Central memory CD4-positive, alpha-beta T cell (primary cell): ENCODE data around the gene PARD3.

Source experiments
- DNase-seq: peaks from one replicate; pipeline ENCODE4 v3.0.0; 2022

Gene PARD3

DNA sequence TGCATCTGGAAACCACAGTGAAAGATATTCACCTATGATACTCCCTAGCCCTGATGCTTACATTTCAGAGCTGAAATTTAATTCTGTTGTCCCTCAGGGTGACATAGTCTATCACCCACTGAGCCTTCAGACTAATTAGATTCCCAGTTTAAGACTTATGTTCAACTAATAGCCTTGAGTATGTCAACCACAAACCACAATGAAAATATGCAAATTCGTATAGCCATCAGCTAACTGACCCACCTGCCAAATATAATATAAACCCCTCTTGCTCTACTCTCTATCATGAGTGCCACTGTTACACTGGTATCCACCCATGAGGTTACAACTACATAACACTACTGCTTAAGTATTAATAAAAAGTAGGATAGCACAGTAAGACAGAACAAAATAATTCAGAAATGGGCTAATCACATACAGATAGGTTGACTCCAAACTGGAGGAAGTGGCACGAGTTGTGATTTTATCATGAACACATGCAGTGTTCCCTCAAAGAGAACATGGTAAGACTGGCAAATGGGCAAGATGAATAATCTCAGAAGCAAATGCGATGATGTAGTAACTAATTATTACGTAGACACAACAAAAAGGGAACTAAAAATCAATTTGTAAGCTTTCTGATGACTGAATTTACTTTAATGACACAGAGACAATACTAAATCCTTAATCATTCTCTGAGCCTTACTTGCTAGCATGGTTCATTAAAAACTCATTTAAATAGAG, 290.6 kb downstream of the PARD3 start:
- no peak for DNase-seq

DNA sequence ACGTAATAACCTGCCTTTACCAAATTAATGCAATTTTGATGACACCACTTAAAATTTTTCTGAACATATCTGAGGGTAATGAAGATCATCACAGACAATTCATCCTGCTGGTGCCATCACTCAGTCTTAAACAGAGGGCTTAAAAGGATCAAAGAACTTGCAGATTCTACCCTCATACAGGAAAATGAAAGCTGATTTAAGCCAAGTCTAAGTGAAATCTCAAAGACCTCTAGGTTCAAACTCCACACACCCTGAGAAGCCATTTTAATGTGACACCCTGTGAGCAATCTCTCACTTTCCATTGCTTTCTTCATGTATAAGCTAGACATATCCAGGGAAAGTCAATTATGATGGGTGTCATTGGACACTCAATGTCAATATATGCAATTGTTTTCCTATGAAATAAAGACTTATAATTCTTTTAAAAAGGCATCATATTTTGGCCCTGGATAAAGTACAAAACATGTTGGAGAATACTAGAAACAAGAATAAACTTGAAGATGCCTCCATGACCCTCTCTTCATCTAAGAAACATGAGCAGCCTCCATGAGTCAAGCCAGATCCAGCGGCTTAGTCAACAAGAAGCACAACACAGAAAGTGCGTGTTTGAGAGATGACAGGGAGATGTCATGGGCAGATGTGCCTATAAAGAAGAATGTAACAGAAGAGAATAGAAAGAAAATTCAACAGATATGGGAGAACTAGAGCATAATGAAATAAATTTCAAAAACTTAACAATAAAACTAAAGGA, 291.9 kb downstream of the PARD3 start:
- DNase-seq = no peak

- no peak for DNase-seq
Observed at GRCh38 chr10:34522546-34522945, 292.6 kb downstream of the PARD3 start.

DNA sequence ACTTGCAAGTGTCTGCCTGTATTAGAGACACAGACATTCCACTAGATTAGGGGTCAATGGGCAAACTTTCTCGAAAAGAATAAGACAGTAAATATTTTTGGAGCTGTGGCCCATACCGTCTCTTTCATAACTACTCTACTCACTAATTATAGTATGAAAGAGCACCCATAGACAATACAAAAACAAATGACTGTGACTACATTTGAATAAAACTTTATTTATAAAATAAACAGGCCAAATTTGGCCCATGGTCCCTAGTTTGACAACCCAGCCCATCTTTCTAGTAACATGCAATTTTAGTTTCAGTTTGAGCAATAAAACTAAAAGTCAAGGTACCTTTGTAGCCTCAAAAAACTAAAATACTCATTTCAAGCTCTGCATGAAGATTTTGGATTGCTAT, 294.6 kb downstream of the PARD3 start:
- DNase-seq = no peak

GRCh38 chr10:34520084-34520483, 295.0 kb downstream of the PARD3 start:
- DNase-seq = no peak

DNA sequence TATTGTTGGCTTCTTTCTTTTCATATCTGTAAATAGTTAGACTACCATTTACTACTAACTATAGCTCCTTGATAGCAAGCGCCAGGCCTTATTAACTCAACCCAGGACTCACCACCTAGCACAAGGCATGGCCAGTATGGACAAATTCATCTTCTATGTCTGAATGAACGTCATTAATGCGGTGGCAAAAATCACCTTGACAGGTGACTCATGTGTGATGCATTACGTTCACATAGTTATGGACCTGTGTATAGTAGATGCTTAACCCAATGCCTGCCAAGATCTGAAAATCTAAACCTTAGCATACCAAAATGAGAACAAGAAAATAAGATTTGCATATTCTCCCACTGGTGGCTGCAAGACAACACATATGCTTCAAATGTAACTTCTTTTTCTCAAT, 300.8 kb downstream of the PARD3 start:
- DNase-seq = no peak

DNA sequence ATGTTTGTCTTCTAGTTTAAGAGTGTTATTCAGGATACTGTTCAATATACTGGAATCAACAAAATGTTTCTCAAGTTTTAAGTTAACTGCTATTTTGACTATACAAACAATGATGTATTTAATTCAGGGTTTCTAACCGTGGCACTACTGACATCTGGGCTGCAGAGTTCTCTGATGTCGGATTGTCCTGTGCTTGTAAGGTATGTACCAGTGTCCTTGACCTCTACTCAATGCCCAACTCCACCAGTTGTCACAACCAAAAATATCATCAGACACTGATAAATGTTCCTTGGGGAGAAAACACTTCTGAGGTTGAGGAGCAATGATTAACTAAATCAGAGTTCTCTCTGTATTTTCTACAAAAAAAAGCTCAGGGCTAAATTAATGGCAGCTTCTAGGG, 301.5 kb downstream of the PARD3 start:
- no peak for DNase-seq

DNA sequence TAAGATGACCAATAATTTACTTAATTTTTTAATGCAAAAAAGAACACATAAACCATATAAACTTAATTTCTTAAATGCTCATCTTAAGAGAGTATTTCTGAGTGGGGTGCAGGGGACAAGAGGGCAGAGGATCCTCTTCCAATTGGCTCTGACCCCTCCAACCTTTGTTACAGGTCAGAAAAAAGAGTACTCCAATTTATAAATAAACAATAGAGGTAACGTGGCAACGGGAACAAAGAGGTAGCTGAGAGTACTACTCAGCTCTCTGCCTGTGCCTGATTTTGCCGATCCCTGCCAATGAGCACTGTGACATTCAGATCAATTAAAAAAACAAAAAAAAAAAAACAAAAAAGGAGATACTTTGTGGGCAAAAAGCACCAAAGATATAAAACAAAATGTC, 307.9 kb downstream of the PARD3 start:
- DNase-seq = no peak

GRCh38 chr10:34506786-34507185, 308.3 kb downstream of the PARD3 start:
- no peak for DNase-seq

DNA sequence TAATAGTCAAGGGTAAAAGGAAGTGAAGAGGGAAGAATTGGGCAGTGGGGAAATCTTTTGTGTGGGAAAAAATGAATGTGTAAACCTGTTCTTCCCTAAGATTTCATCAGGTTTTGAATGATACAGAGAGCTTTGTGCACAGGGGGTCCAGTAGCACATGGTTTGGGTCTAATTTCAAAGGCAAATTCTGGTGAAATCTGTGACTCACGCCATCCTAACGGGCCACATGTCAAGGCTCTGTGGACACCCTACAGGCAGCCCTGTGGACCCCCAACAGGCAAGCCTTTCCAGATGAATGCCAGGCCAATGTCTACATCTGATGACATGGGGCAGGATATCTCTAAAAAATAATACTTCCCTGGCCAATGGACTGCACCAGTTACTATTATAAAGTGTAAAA, 309.8 kb downstream of the PARD3 start:
- no peak for DNase-seq

GRCh38 chr10:34504534-34504933, 310.6 kb downstream of the PARD3 start:
- DNase-seq = no peak

DNA sequence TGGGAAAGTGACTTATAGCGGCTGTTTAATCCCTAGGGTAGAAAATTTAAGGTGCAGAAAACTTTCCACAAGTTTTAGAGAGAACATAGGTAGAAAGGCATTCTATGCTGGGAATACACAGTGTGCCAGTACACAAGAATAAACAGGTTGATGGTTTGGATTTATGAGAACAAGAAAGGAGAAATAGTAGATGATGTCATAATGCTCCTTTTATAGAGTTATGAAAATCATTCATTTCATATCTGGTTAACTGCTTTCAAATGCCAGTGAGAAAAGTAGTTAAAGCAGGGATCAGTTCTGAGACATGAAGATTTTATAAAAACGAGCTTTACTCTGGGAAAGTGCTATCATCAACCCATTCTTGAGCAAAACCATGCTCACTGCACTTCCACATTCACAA, 311.4 kb downstream of the PARD3 start:
- DNase-seq = no peak

DNA sequence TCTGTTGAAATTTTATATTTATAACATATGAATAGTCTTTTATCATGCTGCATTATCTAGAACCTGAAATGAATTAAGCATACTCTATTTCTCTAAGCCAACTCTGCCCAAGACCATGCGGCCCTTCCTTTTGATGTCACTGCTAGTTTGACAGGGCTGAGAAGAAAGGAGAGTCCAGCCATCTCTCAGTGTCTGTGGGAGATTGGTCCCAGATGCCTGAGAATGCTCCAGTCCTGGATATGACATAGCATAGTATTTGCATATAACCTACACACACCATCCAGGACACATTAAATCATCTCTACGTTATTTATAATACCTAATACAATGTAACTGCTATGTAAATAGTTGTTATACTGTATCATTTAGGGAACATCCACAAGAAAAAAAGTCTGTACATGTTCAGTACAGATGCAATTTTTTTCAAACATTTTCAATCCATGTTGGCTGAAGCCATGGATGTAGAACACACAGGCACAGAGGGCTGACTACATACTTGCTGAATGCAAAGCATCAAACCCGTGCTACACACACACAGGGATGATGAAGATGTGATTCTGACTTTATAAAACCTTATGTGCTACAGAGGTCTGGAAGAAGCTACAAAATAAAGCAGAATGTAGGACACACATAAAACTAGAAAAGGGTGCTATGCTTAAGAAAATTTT, 315.4 kb downstream of the PARD3 start:
- DNase-seq = no peak

GRCh38 chr10:34498821-34499220, 316.3 kb downstream of the PARD3 start:
- no peak for DNase-seq

GRCh38 chr10:34495938-34496337, 319.2 kb downstream of the PARD3 start:
- no peak for DNase-seq

- no peak for DNase-seq
Observed at GRCh38 chr10:34494012-34494411, 321.1 kb downstream of the PARD3 start.

- no peak for DNase-seq
Observed at GRCh38 chr10:34492081-34492480, 323.0 kb downstream of the PARD3 start.

DNA sequence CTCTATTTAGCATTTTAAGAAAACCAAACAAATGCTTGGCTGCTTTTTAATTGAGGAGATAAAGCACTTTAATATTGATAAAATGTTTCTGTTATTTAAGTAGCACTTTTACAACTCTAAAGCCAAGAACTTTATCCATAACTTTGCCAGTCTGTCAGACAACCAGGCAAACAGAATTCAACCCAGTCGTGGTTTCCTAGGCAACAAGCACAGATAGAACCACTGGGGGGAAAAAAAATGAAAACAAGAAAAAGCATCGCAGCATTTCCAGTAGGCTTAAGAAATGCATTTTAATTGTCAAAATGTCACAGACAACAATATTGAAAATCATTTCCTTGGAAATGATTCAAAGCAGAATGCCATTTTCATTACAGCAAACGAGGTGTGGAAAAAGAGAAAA, 323.4 kb downstream of the PARD3 start:
- DNase-seq = no peak

- no peak for DNase-seq
Observed at GRCh38 chr10:34489973-34490745, 324.9 kb downstream of the PARD3 start.

- no peak for DNase-seq
Observed at GRCh38 chr10:34489411-34489810, 325.7 kb downstream of the PARD3 start.

DNA sequence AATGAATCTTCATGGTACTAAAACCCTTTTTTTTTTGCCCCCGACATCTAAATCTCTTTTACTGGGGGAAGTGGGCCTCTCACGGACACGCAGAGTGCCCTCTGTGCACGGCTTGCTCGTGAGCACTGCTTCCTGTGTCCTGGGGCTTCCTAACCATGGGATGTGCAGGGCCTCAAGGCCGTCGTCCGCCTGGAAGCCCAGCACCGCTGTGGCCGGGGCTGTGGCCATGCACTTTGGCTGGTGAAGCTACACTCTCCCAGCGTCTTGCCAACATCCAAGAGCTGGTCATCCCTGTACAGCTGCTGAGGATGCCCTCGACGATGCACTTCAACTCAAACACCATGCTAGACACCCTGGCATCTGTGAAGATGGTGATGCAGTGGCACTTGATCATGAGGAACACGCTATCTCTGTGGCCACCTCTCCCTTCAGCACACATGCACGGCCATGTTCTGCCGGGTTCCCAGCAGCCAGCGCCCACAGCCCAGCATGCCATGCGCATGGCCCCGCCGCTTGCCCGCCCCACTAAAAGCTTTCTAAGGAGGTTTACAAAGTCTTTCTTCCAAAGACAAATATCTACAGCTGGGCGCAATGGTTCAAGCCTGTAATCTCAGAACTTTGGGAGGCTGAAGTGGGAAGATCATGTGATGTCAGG, 326.5 kb downstream of the PARD3 start:
- DNase-seq = no peak

- no peak for DNase-seq
Observed at GRCh38 chr10:34486008-34486407, 329.1 kb downstream of the PARD3 start.

DNA sequence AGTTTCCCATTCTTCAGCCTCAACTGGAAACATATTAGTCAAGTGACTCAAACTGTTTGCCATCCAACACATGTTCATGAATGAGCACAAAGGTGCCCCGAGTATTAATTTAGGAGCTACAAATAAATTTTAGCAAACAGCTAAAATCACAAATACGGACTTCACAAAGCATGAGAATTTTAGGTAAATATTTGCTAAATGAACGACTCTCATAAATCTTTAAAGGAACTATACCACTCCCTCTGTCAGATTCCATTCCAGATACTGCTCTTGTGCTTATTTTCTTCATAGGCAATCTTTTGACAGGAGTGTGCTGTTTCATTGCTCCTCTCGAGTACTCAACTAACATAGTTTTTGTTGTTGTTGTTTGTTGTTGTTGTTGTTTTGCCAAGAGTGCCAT, 330.9 kb downstream of the PARD3 start:
- no peak for DNase-seq
